ENCODE data around the gene VPS13D. TPM values are rescaled to one million over a fixed set of nuclear protein-coding genes. Genes with fewer than 3 reads are reported as not detected.

The VPS13D gene
- total and polyA plus RNA-seq, 10 of the 15 experiments (the other 5 are each of a cell fraction or from before 2014, with no cell fraction given), result 1.4 to 16.9 (median 8.5) TPM

DNA sequence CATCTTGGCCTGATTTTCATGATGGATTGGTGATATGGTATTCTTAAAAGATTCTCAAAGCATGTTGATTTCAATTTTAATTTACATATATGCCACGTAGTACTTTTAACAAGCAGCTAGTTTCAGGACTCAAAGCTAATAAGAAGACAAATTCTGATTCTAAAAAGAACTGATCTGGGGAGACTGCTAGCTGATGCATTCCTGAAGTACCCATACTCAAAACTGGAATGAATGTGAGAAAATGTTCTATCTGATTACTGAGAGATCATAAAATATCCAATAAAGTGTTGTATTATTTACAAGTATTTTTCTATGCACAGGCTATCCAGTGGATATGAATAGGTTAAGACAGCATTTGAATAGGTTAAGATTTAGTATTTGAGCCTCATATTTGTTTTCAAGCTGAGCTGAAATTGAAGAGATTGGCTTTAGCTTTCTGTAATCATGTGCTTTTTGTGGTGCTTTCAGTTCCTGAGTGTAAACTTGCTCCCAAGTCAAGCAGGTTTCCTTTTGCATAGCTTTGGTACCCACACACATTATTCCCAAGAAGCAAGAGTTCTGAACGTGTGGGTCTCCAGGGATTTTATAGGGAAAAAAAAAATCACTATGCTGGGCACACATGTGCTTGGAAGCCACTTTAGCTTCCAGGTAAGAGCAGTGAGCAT is 114.1 kb downstream of the VPS13D start:
- Histone ChIP-seq H3K4me1 (ENCODE audit: control insufficient read depth, insufficient read depth, low read length) (peaks cover 29% of the 10 kb centered on the region), H3K36me3 (ENCODE audit: control insufficient read depth in 2 of 2, insufficient read depth in 2 of 2, low read length in 1 of 2) (peaks cover 4% of the 10 kb centered on the region in 2 experiments), H3K27me3 (replicated peaks in 1 of 2; ENCODE audit: control insufficient read depth in 2 of 2, insufficient read depth in 2 of 2, low read length in 1 of 2) (no peaks in the 10 kb centered on the region), H3K4me3 (no peak overlapping the region), H3K9ac (ENCODE audit: control insufficient read depth, insufficient read depth, low read length) (no peak overlapping the region), H4K20me1 (ENCODE audit: control insufficient read depth, insufficient read depth) (no peaks in the 10 kb centered on the region), H2AFZ (ENCODE audit: control insufficient read depth, low read depth, low read length) (no peak overlapping the region; the same call in 1 of the 2 replicates), H3K9me3 (replicated peaks; ENCODE audit: control insufficient read depth, insufficient read depth, low read length) (no peaks in the 10 kb centered on the region; the same call in 2 of the 3 replicates), H3K79me2 (ENCODE audit: control insufficient read depth, insufficient read depth, low read length) (no peaks in the 10 kb centered on the region), H3K4me2 (ENCODE audit: control insufficient read depth, insufficient read depth) (peak overlapping the region; percentile 70), H3K27ac (ENCODE audit: control insufficient read depth, insufficient read depth) (peak overlapping the region; percentile 68)
- in situ Hi-C loops (cut with MboI) (no loop called here), intact Hi-C loops (cut with micrococcal nuclease; ENCODE audit: unreplicated experiment) (no loop called here)
- no TSS peak for BruUV-seq (replicated peaks)
- ChIA-PET POLR2A (interaction anchor here (0.6 to 1.3 kb wide), 6 partner anchors 9 to 278 kb away, joined by 3 to 4 read pairs (median 3); partner anchors contain the start of gene DHRS3), CTCF (interaction anchor here (0.8 to 2.7 kb wide), 7 partner anchors 10 to 315 kb away, joined by 3 to 7 read pairs (median 4); no protein-coding TSS in a partner anchor), SMC1A (ENCODE audit: uncharacterized antibody, unreplicated experiment) (interaction anchor here (0.6 to 2.8 kb wide), 4 partner anchors 31 to 277 kb away, joined by 3 to 11 read pairs (median 3); partner anchors contain the start of gene DHRS3), RAD21 (ENCODE audit: unreplicated experiment) (interaction anchor here (0.7 to 1.3 kb wide), 7 partner anchors 24 to 275 kb away, joined by 3 to 4 read pairs (median 3); partner anchors contain the start of gene DHRS3)
- FAIRE-seq (peak; percentile 13), DNase-seq (ENCODE audit: low read depth, low spot score) (peak; percentile 21), ATAC-seq (peak; percentile 53)
- WGBS (ENCODE audit: insufficient coverage, insufficient replicate concordance, low lambda C conversion rate, missing lambda C conversion rate), result 8% methylated on average over 2 of the region's 2 CpGs
- TF ChIP-seq HDGF (IDR thresholded peaks at IDR 0.05), result no peak
- TF ChIP-seq NRF1 (conservative IDR thresholded peaks at IDR 0.05; ENCODE audit: low read depth, low read length), result no peak
- TF ChIP-seq FOXM1 (IDR thresholded peaks at IDR 0.05; ENCODE audit: low read depth, low read length), result no peak
- TF ChIP-seq, protein P1, sequence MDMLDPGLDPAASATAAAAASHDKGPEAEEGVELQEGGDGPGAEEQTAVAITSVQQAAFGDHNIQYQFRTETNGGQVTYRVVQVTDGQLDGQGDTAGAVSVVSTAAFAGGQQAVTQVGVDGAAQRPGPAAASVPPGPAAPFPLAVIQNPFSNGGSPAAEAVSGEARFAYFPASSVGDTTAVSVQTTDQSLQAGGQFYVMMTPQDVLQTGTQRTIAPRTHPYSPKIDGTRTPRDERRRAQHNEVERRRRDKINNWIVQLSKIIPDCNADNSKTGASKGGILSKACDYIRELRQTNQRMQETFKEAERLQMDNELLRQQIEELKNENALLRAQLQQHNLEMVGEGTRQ (IDR thresholded peaks at IDR 0.05; ENCODE audit: borderline replicate concordance, low read depth, low read length), result no peak
- no peak for TF ChIP-seq TCF12 (IDR thresholded peaks at IDR 0.05; ENCODE audit: low read depth, low read length)
- no peak for TF ChIP-seq PML (IDR thresholded peaks at IDR 0.05; ENCODE audit: low read length)
- TF ChIP-seq, protein P2, sequence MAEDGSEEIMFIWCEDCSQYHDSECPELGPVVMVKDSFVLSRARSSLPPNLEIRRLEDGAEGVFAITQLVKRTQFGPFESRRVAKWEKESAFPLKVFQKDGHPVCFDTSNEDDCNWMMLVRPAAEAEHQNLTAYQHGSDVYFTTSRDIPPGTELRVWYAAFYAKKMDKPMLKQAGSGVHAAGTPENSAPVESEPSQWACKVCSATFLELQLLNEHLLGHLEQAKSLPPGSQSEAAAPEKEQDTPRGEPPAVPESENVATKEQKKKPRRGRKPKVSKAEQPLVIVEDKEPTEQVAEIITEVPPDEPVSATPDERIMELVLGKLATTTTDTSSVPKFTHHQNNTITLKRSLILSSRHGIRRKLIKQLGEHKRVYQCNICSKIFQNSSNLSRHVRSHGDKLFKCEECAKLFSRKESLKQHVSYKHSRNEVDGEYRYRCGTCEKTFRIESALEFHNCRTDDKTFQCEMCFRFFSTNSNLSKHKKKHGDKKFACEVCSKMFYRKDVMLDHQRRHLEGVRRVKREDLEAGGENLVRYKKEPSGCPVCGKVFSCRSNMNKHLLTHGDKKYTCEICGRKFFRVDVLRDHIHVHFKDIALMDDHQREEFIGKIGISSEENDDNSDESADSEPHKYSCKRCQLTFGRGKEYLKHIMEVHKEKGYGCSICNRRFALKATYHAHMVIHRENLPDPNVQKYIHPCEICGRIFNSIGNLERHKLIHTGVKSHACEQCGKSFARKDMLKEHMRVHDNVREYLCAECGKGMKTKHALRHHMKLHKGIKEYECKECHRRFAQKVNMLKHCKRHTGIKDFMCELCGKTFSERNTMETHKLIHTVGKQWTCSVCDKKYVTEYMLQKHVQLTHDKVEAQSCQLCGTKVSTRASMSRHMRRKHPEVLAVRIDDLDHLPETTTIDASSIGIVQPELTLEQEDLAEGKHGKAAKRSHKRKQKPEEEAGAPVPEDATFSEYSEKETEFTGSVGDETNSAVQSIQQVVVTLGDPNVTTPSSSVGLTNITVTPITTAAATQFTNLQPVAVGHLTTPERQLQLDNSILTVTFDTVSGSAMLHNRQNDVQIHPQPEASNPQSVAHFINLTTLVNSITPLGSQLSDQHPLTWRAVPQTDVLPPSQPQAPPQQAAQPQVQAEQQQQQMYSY (CRISPR knock-in tag; IDR thresholded peaks at IDR 0.05), result no peak
- TF ChIP-seq ASH2L (IDR thresholded peaks at IDR 0.05; ENCODE audit: borderline replicate concordance, low read depth), result no peak
- no peak for TF ChIP-seq NR2F1 (conservative IDR thresholded peaks at IDR 0.05)
- TF ChIP-seq CREB1 (IDR thresholded peaks at IDR 0.05; ENCODE audit: low read depth), result no peak
- TF ChIP-seq JUNB (IDR thresholded peaks at IDR 0.05), result peak; percentile 74
- no peak; a peak in 1 of 4 replicates for TF ChIP-seq IKZF2 (IDR thresholded peaks at IDR 0.05)
- no peak for TF ChIP-seq ZNF207 (IDR thresholded peaks at IDR 0.05; ENCODE audit: borderline replicate concordance)
- TF ChIP-seq IKZF1 (conservative IDR thresholded peaks at IDR 0.05), result no peak; the same call in 1 of the 2 replicates
- TF ChIP-seq ETV6 (conservative IDR thresholded peaks at IDR 0.05 in 1 of 2, IDR thresholded peaks at IDR 0.05 in 1 of 2; ENCODE audit: borderline replicate concordance in 1 of 2, low read depth in 1 of 2), result no peak
- no peak for TF ChIP-seq SRF (IDR thresholded peaks at IDR 0.05; ENCODE audit: low read depth in 2 of 2, low read length in 2 of 2)
- no peak for TF ChIP-seq BCL11A (IDR thresholded peaks at IDR 0.05; ENCODE audit: low read depth, low read length)
- TF ChIP-seq HDAC2 (IDR thresholded peaks at IDR 0.05), result no peak
- TF ChIP-seq SUPT20H (IDR thresholded peaks at IDR 0.05; ENCODE audit: borderline replicate concordance, control insufficient read depth, low read depth, low read length), result no peak
- no peak for TF ChIP-seq RBBP5 (conservative IDR thresholded peaks at IDR 0.05)
- no peak for TF ChIP-seq LARP7 (IDR thresholded peaks at IDR 0.05)
- TF ChIP-seq, protein P3, sequence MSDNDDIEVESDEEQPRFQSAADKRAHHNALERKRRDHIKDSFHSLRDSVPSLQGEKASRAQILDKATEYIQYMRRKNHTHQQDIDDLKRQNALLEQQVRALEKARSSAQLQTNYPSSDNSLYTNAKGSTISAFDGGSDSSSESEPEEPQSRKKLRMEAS (IDR thresholded peaks at IDR 0.05; ENCODE audit: low read depth, low read length), result no peak
